ENCODE data around the gene COL5A2.

The COL5A2 gene

GRCh38 chr2:189179570-189179950 lies at the start of gene COL5A2:
Gene COL5A2 (minus strand): TSS chr2:189179761. CDS start chr2:189179604, 157 bp downstream.
- DNase-seq (ENCODE audit: low read depth) = no peak

- no peak for DNase-seq (ENCODE audit: low read depth)
These were observed 46.5 kb upstream of the COL5A2 start for GRCh38 chr2:189226017-189226416.

GRCh38 chr2:189225032-189225431 lies 45.5 kb upstream of the COL5A2 start:
- DNase-seq (ENCODE audit: low read depth) = no peak

GRCh38 chr2:189222468-189223105 lies 43.0 kb upstream of the COL5A2 start:
- no peak for DNase-seq (ENCODE audit: low read depth)

- DNase-seq (ENCODE audit: low read depth) = peak; percentile 50
These were observed 42.4 kb upstream of the COL5A2 start for GRCh38 chr2:189221811-189222467.

- no peak for DNase-seq (ENCODE audit: low read depth)
These were observed 38.7 kb upstream of the COL5A2 start for GRCh38 chr2:189218236-189218635.

- DNase-seq (ENCODE audit: low read depth) = no peak
These were observed 38.0 kb upstream of the COL5A2 start for GRCh38 chr2:189217541-189217940.

GRCh38 chr2:189217051-189217450 lies 37.5 kb upstream of the COL5A2 start:
- no peak for DNase-seq (ENCODE audit: low read depth)

GRCh38 chr2:189214484-189214883 lies 34.9 kb upstream of the COL5A2 start:
- DNase-seq (ENCODE audit: low read depth) = no peak

GRCh38 chr2:189213250-189213649 lies 33.7 kb upstream of the COL5A2 start:
- DNase-seq (ENCODE audit: low read depth) = no peak

- peak; percentile 98 for DNase-seq (ENCODE audit: low read depth)
These were observed 30.9 kb upstream of the COL5A2 start for GRCh38 chr2:189210250-189211087.

- no peak for DNase-seq (ENCODE audit: low read depth)
These were observed 28.7 kb upstream of the COL5A2 start for GRCh38 chr2:189208254-189208653.

GRCh38 chr2:189204322-189204941 lies 24.9 kb upstream of the COL5A2 start:
- DNase-seq (ENCODE audit: low read depth) = peak; percentile 49

- no peak for DNase-seq (ENCODE audit: low read depth)
These were observed 23.7 kb upstream of the COL5A2 start for GRCh38 chr2:189203177-189203799.

- no peak for DNase-seq (ENCODE audit: low read depth)
These were observed 20.2 kb upstream of the COL5A2 start for GRCh38 chr2:189199797-189200196.

- no peak for DNase-seq (ENCODE audit: low read depth)
These were observed 13.2 kb upstream of the COL5A2 start for GRCh38 chr2:189192766-189193165.

- no peak for DNase-seq (ENCODE audit: low read depth)
These were observed 12.2 kb upstream of the COL5A2 start for GRCh38 chr2:189191766-189192165.

- no peak for DNase-seq (ENCODE audit: low read depth)
These were observed 11.1 kb upstream of the COL5A2 start for GRCh38 chr2:189190685-189191084.

GRCh38 chr2:189188115-189188805 lies 8.7 kb upstream of the COL5A2 start:
- DNase-seq (ENCODE audit: low read depth) = no peak

GRCh38 chr2:189183170-189183569 lies 3.6 kb upstream of the COL5A2 start:
- no peak for DNase-seq (ENCODE audit: low read depth)

GRCh38 chr2:189181706-189182105 lies 2.1 kb upstream of the COL5A2 start:
- DNase-seq (ENCODE audit: low read depth) = no peak

All from HS-5 (cell line).